HepG2 (cell line): ENCODE data around the gene CCDC97. TPM values are rescaled to one million over a fixed set of nuclear protein-coding genes. Genes with fewer than 3 reads are reported as not detected.

Experiments
- ATAC-seq: fragments of 200-7000 bp; cut with Tn5 transposase; 3 replicates; pipeline ENCODE4 v1.9.1; 2020; ENCODE audit warnings: mild to moderate bottlenecking, moderate library complexity
- BruUV-seq: library from RNA; stranded (reverse); fragments of 400-500 nt; replicated peaks from 2 replicates; lab custom pipeline; 2021; lab: Mats Ljungman, UMichigan
- CTCF ChIA-PET: fragments of 300-600 bp; formaldehyde crosslinking; extraction: SDS; loops from one replicate; lab custom pipeline; 2021; ENCODE audit warnings: low total read pairs, inconsistent platforms, low intra/inter-chr PET ratio; lab: Yijun Ruan, JAX
- POLR2A ChIA-PET: fragments of 350-600 bp; sonication (Branson Sonifier 250); formaldehyde crosslinking; loops from one replicate; lab custom pipeline; 2020; ENCODE audit warnings: antibody characterized with exemption, inconsistent platforms; lab: Yijun Ruan, JAX
- DNase-seq: peaks from one replicate; pipeline ENCODE4 v3.0.0-alpha.2; 2015; ENCODE audit warnings: low spot score
- FAIRE-seq: peaks from 3 replicates; lab custom pipeline; 2011; peaks lifted over from hg19 to GRCh38; lab: Jason Lieb, UNC
- H2AFZ ChIP-seq: one replicate; pipeline ENCODE4 v1.6.1; 2011; ENCODE audit warnings: low read length, inconsistent platforms
- H3K27ac ChIP-seq: fragments of 300-600 bp; 3 replicates; pipeline ENCODE4 v1.8.0; 2011; ENCODE audit warnings: mixed run types, mild to moderate bottlenecking, mixed read lengths, low read length, inconsistent platforms; ENCODE audit not compliant: insufficient read depth; ENCODE audit errors: extremely low read length
- H3K27me3 ChIP-seq, 2 experiments: fragments of 200-600 bp in 1 of 2; 2 replicates in 1 of 2; 3 replicates in 1 of 2; pipeline versions ENCODE4 v1.6.0 to v1.8.0; 2011; ENCODE audit warnings: low read length in 2 of 2, mild to moderate bottlenecking in 2 of 2, moderate library complexity in 2 of 2, inconsistent platforms in 1 of 2; ENCODE audit not compliant: insufficient read depth in 2 of 2, control insufficient read depth in 1 of 2
- H3K36me3 ChIP-seq, 2 experiments: fragments of 200-600 bp in 1 of 2; replicated peaks in 1 of 2; 2 replicates in 1 of 2; 3 replicates in 1 of 2; pipeline versions ENCODE4 v1.5.1 to v1.8.0; 2011; ENCODE audit warnings: low read length in 2 of 2, inconsistent platforms in 1 of 2; ENCODE audit not compliant: insufficient read depth in 2 of 2, control insufficient read depth in 1 of 2
- H3K4me1 ChIP-seq: 2 replicates; pipeline ENCODE4 v1.5.1; 2012; ENCODE audit warnings: low read length, inconsistent platforms; ENCODE audit not compliant: insufficient read depth
- H3K4me2 ChIP-seq: 2 replicates; pipeline ENCODE4 v1.6.0; 2011; ENCODE audit warnings: low read depth, low read length, inconsistent platforms
- H3K4me3 ChIP-seq, 3 experiments: fragments of 200-600 bp in 1 of 3; sonication (generic), shearing (Covaris generic) in 1 of 3; replicated peaks in 1 of 3; 2 replicates each; pipeline ENCODE4 v1.5.1; 2011 to 2016; ENCODE audit warnings: low read length in 3 of 3, inconsistent platforms in 2 of 3, low read depth in 2 of 3, mild to moderate bottlenecking in 2 of 3, control low read depth in 1 of 3, mixed read lengths in 1 of 3; ENCODE audit not compliant: insufficient read depth in 1 of 3
- H3K79me2 ChIP-seq: one replicate; pipeline ENCODE4 v1.6.1; 2011; ENCODE audit warnings: low read length, inconsistent platforms; ENCODE audit not compliant: insufficient read depth
- H3K9ac ChIP-seq: 2 replicates; pipeline ENCODE4 v1.6.0; 2011; ENCODE audit warnings: mild to moderate bottlenecking, low read depth, low read length, inconsistent platforms; ENCODE audit not compliant: insufficient read depth
- H3K9me3 ChIP-seq: 2 replicates; pipeline ENCODE4 v1.5.1; 2012; ENCODE audit warnings: mild to moderate bottlenecking, low read length
- H4K20me1 ChIP-seq: 2 replicates; pipeline ENCODE4 v1.6.0; 2011; ENCODE audit warnings: inconsistent platforms, mild to moderate bottlenecking, low read length, moderate library complexity; ENCODE audit not compliant: insufficient read depth
- AGO2 ChIP-seq: fragments of 200-400 bp; formaldehyde crosslinking; optimal IDR thresholded peaks from 2 replicates; pipeline ENCODE3; 2017; ENCODE audit warnings: mild to moderate bottlenecking, low read depth, low read length, moderate library complexity
- IKZF4 ChIP-seq: sonication (generic); formaldehyde crosslinking; IDR thresholded peaks from 2 replicates; pipeline ENCODE4 v1.5.1; 2020; ENCODE audit warnings: borderline replicate concordance, mild to moderate bottlenecking, low read depth, missing genetic modification reagents; ENCODE audit errors: not compliant biosample characterization
- KLF11 ChIP-seq: IDR thresholded peaks from 2 replicates; pipeline ENCODE4 v1.6.1; 2016; ENCODE audit warnings: missing compliant biosample characterization
- MXI1 ChIP-seq: IDR thresholded peaks from 3 replicates; pipeline ENCODE4 v1.6.1; 2012; ENCODE audit warnings: low read depth, low read length, inconsistent platforms, borderline replicate concordance
- NRL ChIP-seq: sonication (generic); formaldehyde crosslinking; IDR thresholded peaks from 2 replicates; pipeline ENCODE4 v1.5.0; 2020; ENCODE audit warnings: missing genetic modification reagents, mild to moderate bottlenecking, moderate library complexity, borderline replicate concordance
- POLR2AphosphoS2 ChIP-seq: IDR thresholded peaks from 2 replicates; pipeline ENCODE4 v1.6.1; 2011; ENCODE audit warnings: low read depth, low read length, improper control_type of control experiment
- RBM22 ChIP-seq: fragments of 200-400 bp; formaldehyde crosslinking; optimal IDR thresholded peaks from 2 replicates; pipeline ENCODE3; 2017; ENCODE audit warnings: mild to moderate bottlenecking, low read length, moderate library complexity
- TBL1XR1 ChIP-seq: fragments of 150-350 bp; IDR thresholded peaks from 2 replicates; pipeline ENCODE4 v1.6.1; 2014; ENCODE audit warnings: borderline replicate concordance, low read length; ENCODE audit not compliant: partially characterized antibody
- ZFY ChIP-seq: sonication (generic); formaldehyde crosslinking; IDR thresholded peaks from 2 replicates; pipeline ENCODE4 v1.4.0; 2020; ENCODE audit warnings: missing genetic modification reagents
- ZIK1 ChIP-seq: sonication (generic); formaldehyde crosslinking; IDR thresholded peaks from 2 replicates; pipeline ENCODE4 v1.5.0; 2020; ENCODE audit warnings: mild to moderate bottlenecking, low read depth, missing genetic modification reagents, borderline replicate concordance
- ZKSCAN1 ChIP-seq: fragments of 150-350 bp; IDR thresholded peaks from 2 replicates; pipeline ENCODE4 v1.6.1; 2014; ENCODE audit warnings: low read length
- ZNF432 ChIP-seq: sonication (generic); formaldehyde crosslinking; IDR thresholded peaks from 2 replicates; pipeline ENCODE4 v1.5.0; 2020; ENCODE audit warnings: missing genetic modification reagents, mild to moderate bottlenecking, borderline replicate concordance
- ZNF652 ChIP-seq: IDR thresholded peaks from 2 replicates; pipeline ENCODE4 v1.6.1; 2016; ENCODE audit warnings: low read depth, borderline replicate concordance
- ZNF749 ChIP-seq: sonication (generic); formaldehyde crosslinking; IDR thresholded peaks from 2 replicates; pipeline ENCODE4 v1.8.0; 2022; ENCODE audit warnings: mild to moderate bottlenecking, missing genetic modification reagents, moderate library complexity, borderline replicate concordance
- ZNF850 ChIP-seq: sonication (generic); formaldehyde crosslinking; conservative IDR thresholded peaks from 2 replicates; pipeline ENCODE4 v1.9.0; 2021; ENCODE audit warnings: mild to moderate bottlenecking, missing genetic modification reagents
- WGBS: methylation state at CpG from one replicate; pipeline ENCODE4 v1.1.6; 2017; ENCODE audit warnings: low lambda C conversion rate; 5-methylcytosine and 5-hydroxymethylcytosine counted together
- in situ Hi-C: cut with HindIII; loops from 2 replicates; pipeline ENCODE4 v1.10.0; 2017; ENCODE audit warnings: low pct_unique_long_range_greater_than_20kb; ENCODE audit not compliant: extremely low pct_ligation_motif_present
- intact Hi-C: fragments of 100-400 bp; cut with micrococcal nuclease; formaldehyde crosslinking; loops from one replicate; pipeline ENCODE4 v1.10.0; 2022; ENCODE audit not compliant: unreplicated experiment
- polyA plus RNA-seq, 8 experiments: library from polyadenylated mRNA; depleted of rRNA in 3 of 8; stranded (reverse) in 7 of 8; unstranded in 1 of 8; fragments of >200 nt; fragmentation: Illumina TruSeq in 4 of 8; extraction: Trizol in 4 of 8; gene quantifications; 2 replicates each; pipeline versions ENCODE4 v1.2.1 to v1.2.3, GENCODE V29; 2011 to 2016; ENCODE audit warnings: low read depth in 4 of 8, missing spikeins in 1 of 8, mixed read lengths in 1 of 8; ENCODE audit not compliant: insufficient read depth in 1 of 8
- total RNA-seq, 5 experiments: library from RNA; depleted of rRNA; stranded (reverse); fragments of >200 nt; fragmentation: Illumina TruSeq; extraction: Trizol; gene quantifications; 2 replicates each; pipeline ENCODE4 v1.2.3, GENCODE V29; 2016; ENCODE audit warnings: low read depth in 1 of 5
- TF ChIP-seq, protein P1 (sequence below): sonication (generic); formaldehyde crosslinking; IDR thresholded peaks from 2 replicates; pipeline ENCODE4 v1.4.0; 2020; ENCODE audit warnings: missing genetic modification reagents, low read depth, mild to moderate bottlenecking, borderline replicate concordance

The CCDC97 gene
- total and polyA plus RNA-seq, 2 of the 13 experiments (the other 11 are each of a cell fraction or from before 2014, with no cell fraction given) = 6.2 to 7.3 TPM

DNA sequence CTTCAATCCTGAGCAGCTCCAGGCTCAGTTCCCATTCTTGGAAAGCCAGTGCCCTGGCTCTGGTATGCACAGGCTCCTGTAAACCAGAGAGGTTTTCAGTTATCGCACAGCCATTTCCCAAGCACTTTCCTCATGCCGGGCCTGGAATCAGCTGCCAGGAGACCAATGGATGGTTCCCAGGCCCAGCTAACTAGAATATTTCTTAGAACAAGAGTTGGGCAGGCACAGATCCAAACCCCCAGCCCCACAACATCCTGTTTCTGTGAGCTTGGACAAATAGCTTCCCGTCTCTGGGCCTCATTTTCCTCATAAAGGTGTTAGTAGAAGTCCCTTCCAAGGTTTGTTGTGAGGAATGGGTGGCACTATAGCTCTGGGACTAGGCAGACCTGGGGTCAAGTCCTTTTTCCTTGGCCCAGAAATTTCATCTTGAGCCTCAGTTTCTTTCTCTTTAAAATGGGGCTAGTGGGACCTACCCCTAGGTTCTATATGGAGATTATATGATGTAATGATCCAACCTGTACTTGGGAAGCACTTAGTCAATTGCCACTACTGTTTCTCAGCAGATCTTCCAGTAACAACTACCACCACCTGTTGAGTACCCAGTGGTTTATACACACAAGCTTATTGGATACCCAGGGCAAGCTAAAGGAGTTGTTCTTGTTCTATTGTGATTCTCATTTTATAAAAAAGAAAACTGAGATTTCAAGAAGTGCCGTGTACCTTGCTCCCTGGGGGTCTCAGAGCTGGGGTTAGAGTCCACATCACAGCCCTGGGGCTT is 5.1 kb upstream of the CCDC97 start (continued):
- TF ChIP-seq NRL (CRISPR knock-in tag) (no peak), TBL1XR1 (no peak), MXI1 (no peak), ZNF850 (CRISPR knock-in tag) (no peak), ZIK1 (no peak), POLR2AphosphoS2 (no peak)

DNA sequence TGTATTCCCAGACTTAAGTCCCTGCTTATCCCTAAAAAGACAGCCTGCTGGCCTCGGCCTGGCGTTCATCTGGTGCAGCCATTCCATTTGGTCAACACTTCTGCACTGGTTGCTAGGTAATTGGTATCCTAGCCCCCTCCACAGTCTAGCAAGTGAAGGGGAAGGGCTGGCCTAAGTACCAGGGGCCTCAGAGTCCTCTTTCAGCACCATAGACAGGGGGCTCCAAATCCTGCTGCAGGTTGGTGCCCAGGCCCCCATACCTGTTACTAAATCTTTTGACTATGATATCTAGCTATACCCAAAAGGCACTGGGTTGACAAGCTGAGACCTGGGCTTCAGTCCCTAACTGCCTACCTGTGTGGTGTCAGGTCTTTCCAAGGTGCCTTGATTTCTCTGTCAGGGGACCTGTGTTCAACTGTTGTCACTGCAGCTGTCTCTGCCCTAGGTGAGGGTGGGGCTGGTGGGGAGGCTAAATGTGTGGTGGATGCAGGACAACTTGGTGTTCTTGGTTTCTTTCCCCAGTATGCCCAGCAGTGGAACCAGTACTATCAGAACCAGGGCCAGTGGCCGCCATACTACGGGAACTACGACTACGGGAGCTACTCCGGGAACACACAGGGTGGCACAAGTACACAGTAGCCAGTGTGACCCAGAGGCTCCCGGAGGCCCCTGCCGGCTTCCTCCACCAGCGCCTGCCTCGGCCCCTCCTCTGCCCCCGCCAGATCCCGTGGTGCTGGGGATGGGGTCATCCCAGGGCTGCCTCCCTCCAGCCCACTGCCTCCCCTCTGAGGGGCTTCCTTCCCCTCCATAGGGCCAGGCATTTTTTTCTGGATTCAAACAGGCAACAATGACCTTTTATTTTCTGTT is 3.8 kb upstream of the CCDC97 start:
- DNase-seq (no peak), ATAC-seq (no peak), FAIRE-seq (no peak)
- H3K4me1 ChIP-seq = peaks cover 18% of the 10 kb centered on the region
- in situ Hi-C loops = loop anchor here (5.0 kb wide), 1 partner anchor 39 kb away; no protein-coding TSS in a partner anchor
- peak; percentile 16 for TF ChIP-seq AGO2
- no peak for TF ChIP-seq KLF11 (CRISPR knock-in tag)
- no peak for TF ChIP-seq ZKSCAN1
- TF ChIP-seq RBM22 = peak; percentile 48
- no peak for TF ChIP-seq ZNF749 (CRISPR knock-in tag)
- TF ChIP-seq IKZF4 (CRISPR knock-in tag) = no peak
- no peak for TF ChIP-seq ZNF652 (CRISPR knock-in tag)
- TF ChIP-seq ZNF432 = no peak
- TF ChIP-seq, protein P1, sequence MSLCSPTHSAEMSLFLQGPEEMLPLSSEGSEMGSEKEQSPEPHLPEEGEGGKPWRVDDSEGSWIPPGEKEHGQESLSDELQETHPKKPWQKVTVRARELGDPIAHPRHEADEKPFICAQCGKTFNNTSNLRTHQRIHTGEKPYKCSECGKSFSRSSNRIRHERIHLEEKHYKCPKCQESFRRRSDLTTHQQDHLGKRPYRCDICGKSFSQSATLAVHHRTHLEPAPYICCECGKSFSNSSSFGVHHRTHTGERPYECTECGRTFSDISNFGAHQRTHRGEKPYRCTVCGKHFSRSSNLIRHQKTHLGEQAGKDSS (CRISPR knock-in tag) = no peak
- no peak for TF ChIP-seq ZFY (CRISPR knock-in tag)
- 100% methylated on average over 3 of the region's 13 CpGs for WGBS
- intact Hi-C loops = no loop called here
- H3K4me3 ChIP-seq = no peak overlapping the region
- H3K27ac ChIP-seq = no peak overlapping the region
- no peaks in the 10 kb centered on the region for H3K9me3 ChIP-seq
- no TSS peak for BruUV-seq
- CTCF ChIA-PET = no interaction called here
- H3K9ac ChIP-seq = no peak overlapping the region
- peaks cover 35 to 62% of the 10 kb centered on the region in 2 experiments for H3K36me3 ChIP-seq
- peaks cover 9% of the 10 kb centered on the region for H3K79me2 ChIP-seq
- H3K4me2 ChIP-seq = no peak overlapping the region
- H3K27me3 ChIP-seq = no peaks in the 10 kb centered on the region
- H2AFZ ChIP-seq = no peak overlapping the region
- POLR2A ChIA-PET = interaction anchor here (1.5 kb wide), 1 partner anchor 42 kb away, joined by 5 read pairs; the partner anchor contains the start of gene HNRNPUL1
- H4K20me1 ChIP-seq = no peaks in the 10 kb centered on the region
